CD14-positive monocyte (primary cell): Measurements from ENCODE around the gene CSNK2A2. TPM values are rescaled to one million over a fixed set of nuclear protein-coding genes. Genes with fewer than 3 reads are reported as not detected.
A peak's percentile ranks its signal among the peaks of the same experiment; 100 is the strongest.

Source experiments
- DNase-seq, 3 donors: peaks; one replicate each; pipeline ENCODE4 v3.0.0-alpha.2; 2011 to 2022
- H2AFZ ChIP-seq: 2 replicates; pipeline ENCODE4 v1.6.0; 2012; ENCODE audit warnings: mild to moderate bottlenecking, low read depth, low read length, inconsistent platforms; ENCODE audit not compliant: insufficient read depth, poor library complexity, severe bottlenecking
- H3K27ac ChIP-seq, 2 donors: 1 replicate in 1 of 2; 2 replicates in 1 of 2; pipeline ENCODE4 v1.5.1; 2012 to 2013; ENCODE audit warnings: low read length in 2 of 2, control low read depth in 1 of 2, inconsistent platforms in 1 of 2, low read depth in 1 of 2, mild to moderate bottlenecking in 1 of 2
- H3K27me3 ChIP-seq, 2 donors: one replicate each; pipeline versions ENCODE4 v1.6.0 to v1.6.1; 2011 to 2013; ENCODE audit warnings: low read length in 2 of 2; ENCODE audit not compliant: control insufficient read depth in 2 of 2, insufficient read depth in 2 of 2
- H3K36me3 ChIP-seq, 2 donors: replicated peaks in 1 of 2; 1 replicate in 1 of 2; 2 replicates in 1 of 2; pipeline versions ENCODE4 v1.5.1 to v1.6.1; 2012 to 2013; ENCODE audit warnings: low read length in 2 of 2, control low read depth in 1 of 2, inconsistent platforms in 1 of 2, mild to moderate bottlenecking in 1 of 2; ENCODE audit not compliant: insufficient read depth in 2 of 2, control insufficient read depth in 1 of 2
- H3K4me1 ChIP-seq, 2 donors: 1 replicate in 1 of 2; 2 replicates in 1 of 2; pipeline versions ENCODE4 v1.5.1 to v1.6.1; 2012 to 2013; ENCODE audit warnings: low read length in 2 of 2, control low read depth in 1 of 2, inconsistent platforms in 1 of 2, mild to moderate bottlenecking in 1 of 2, moderate library complexity in 1 of 2; ENCODE audit not compliant: insufficient read depth in 2 of 2, control insufficient read depth in 1 of 2
- H3K4me2 ChIP-seq: replicated peaks from 2 replicates; pipeline ENCODE3; 2012; ENCODE audit warnings: low read length, moderate library complexity, mild to moderate bottlenecking; ENCODE audit not compliant: poor library complexity, severe bottlenecking; ENCODE audit errors: extremely low read depth
- H3K4me3 ChIP-seq, 3 experiments: fragments of 200-600 bp in 1 of 3; sonication (generic) in 1 of 3; replicated peaks in 1 of 3; 1 replicate in 2 of 3; 2 replicates in 1 of 3; pipeline ENCODE4 v1.5.1; 2011 to 2013; ENCODE audit warnings: low read length in 3 of 3, mild to moderate bottlenecking in 3 of 3, control low read depth in 2 of 3, low read depth in 2 of 3, inconsistent platforms in 1 of 3, moderate library complexity in 1 of 3
- H3K79me2 ChIP-seq: 2 replicates; pipeline ENCODE4 v1.6.0; 2012; ENCODE audit warnings: mild to moderate bottlenecking, control low read depth, inconsistent platforms, low read length, moderate library complexity; ENCODE audit not compliant: insufficient read depth
- H3K9ac ChIP-seq: 2 replicates; pipeline ENCODE4 v1.6.0; 2017; ENCODE audit warnings: low read length, mild to moderate bottlenecking; ENCODE audit not compliant: insufficient read depth, poor library complexity, severe bottlenecking
- H3K9me3 ChIP-seq, 2 donors: replicated peaks in 1 of 2; 1 replicate in 1 of 2; 2 replicates in 1 of 2; pipeline versions ENCODE4 v1.5.1 to v1.6.1; 2012 to 2013; ENCODE audit warnings: low read length in 2 of 2, control low read depth in 1 of 2; ENCODE audit not compliant: control insufficient read depth in 1 of 2, insufficient read depth in 1 of 2
- H4K20me1 ChIP-seq: 2 replicates; pipeline ENCODE4 v1.6.0; 2012; ENCODE audit warnings: mild to moderate bottlenecking, low read length, control low read depth, moderate library complexity; ENCODE audit not compliant: insufficient read depth
- H3K27ac Mint-ChIP-seq, 7 donors: one replicate each; pipeline ENCODE4 v1.8.0; 2020; ENCODE audit warnings: mild to moderate bottlenecking in 7 of 7, mixed read lengths in 7 of 7, moderate library complexity in 6 of 7, inconsistent platforms in 2 of 7
- H3K27me3 Mint-ChIP-seq, 3 donors: one replicate each; pipeline ENCODE4 v1.8.0; 2021 to 2022; ENCODE audit warnings: low read depth in 3 of 3, mild to moderate bottlenecking in 3 of 3, mixed read lengths in 3 of 3, moderate library complexity in 3 of 3, inconsistent platforms in 1 of 3
- H3K36me3 Mint-ChIP-seq, 2 donors: one replicate each; pipeline ENCODE4 v1.8.0; 2020; ENCODE audit warnings: mixed read lengths in 2 of 2, inconsistent platforms in 1 of 2, mild to moderate bottlenecking in 1 of 2
- H3K4me1 Mint-ChIP-seq: one replicate; pipeline ENCODE4 v1.8.0; 2020; ENCODE audit warnings: mild to moderate bottlenecking, mixed read lengths
- H3K4me3 Mint-ChIP-seq, 2 donors: one replicate each; pipeline ENCODE4 v1.8.0; 2020; ENCODE audit warnings: mild to moderate bottlenecking in 2 of 2, mixed read lengths in 2 of 2, moderate library complexity in 1 of 2
- H3K9me3 Mint-ChIP-seq, 7 donors: one replicate each; pipeline ENCODE4 v1.8.0; 2020 to 2022; ENCODE audit warnings: mixed read lengths in 7 of 7, mild to moderate bottlenecking in 6 of 7, moderate library complexity in 6 of 7, inconsistent platforms in 2 of 7
- CTCF ChIP-seq: fragments of 200-600 bp; IDR thresholded peaks from one replicate; pipeline ENCODE4 v1.8.0; 2022; ENCODE audit warnings: antibody characterized with exemption, mild to moderate bottlenecking
- WGBS: methylation state at CpG from one replicate; pipeline ENCODE4 v1.1.5; 2013; ENCODE audit warnings: missing lambda C conversion rate; ENCODE audit not compliant: insufficient coverage; 5-methylcytosine and 5-hydroxymethylcytosine counted together
- intact Hi-C, 2 donors: fragments of 100-400 bp; cut with micrococcal nuclease; formaldehyde crosslinking; loops; one replicate each; pipeline versions ENCODE4 v1.15.0 to v1.15.1; 2023
- polyA plus RNA-seq, 3 donors: library from polyadenylated mRNA; depleted of rRNA in 1 of 3; unstranded in 2 of 3; stranded (reverse) in 1 of 3; fragments of 300-500 nt in 2 of 3; fragments of >200 nt in 1 of 3; fragmentation: Illumina TruSeq in 2 of 3; gene quantifications; 1 replicate in 2 of 3; 2 replicates in 1 of 3; pipeline ENCODE4 v1.2.3, GENCODE V29; 2012 to 2021

Gene CSNK2A2
- polyA plus RNA-seq, 3 donors, result 1.6 to 24.7 (median 9.2) TPM

- intact Hi-C loops, result loop anchor here (10.0 kb wide), 2 partner anchors 111 to 391 kb away; partner anchors contain the start of gene KATNB1 (in 1 of the 2)
- Histone ChIP-seq H3K4me1 (peaks cover 21 to 30% of the 10 kb centered on the region in 2 donors), H3K9me3 (no peaks in the 10 kb centered on the region), H3K36me3 (no peaks in the 10 kb centered on the region), H3K9ac (no peak overlapping the region), H3K27me3 (no peaks in the 10 kb centered on the region), H4K20me1 (peaks cover 56% of the 10 kb centered on the region), H3K4me2 (no peak overlapping the region), H3K27ac (no peak overlapping the region), H2AFZ (no peak overlapping the region), H3K79me2 (peaks cover 81% of the 10 kb centered on the region), H3K4me3 (no peak overlapping the region)
- H3K4me1 Mint-ChIP-seq, result peaks cover 40% of the 10 kb centered on the region
- H3K4me3 Mint-ChIP-seq, result no peak overlapping the region
- WGBS, result 80% methylated on average over 6 of the region's 10 CpGs
- no peaks in the 10 kb centered on the region for H3K27me3 Mint-ChIP-seq
- H3K9me3 Mint-ChIP-seq, result no peaks in the 10 kb centered on the region
- H3K27ac Mint-ChIP-seq, result peak overlapping the region in 6 of 7 donors; percentile 0 to 76 (median 43)
- no peak for TF ChIP-seq CTCF
- DNase-seq, result no peak
- H3K36me3 Mint-ChIP-seq, result peaks cover 0 to 3% of the 10 kb centered on the region in 2 donors
These were observed 72.0 kb downstream of the CSNK2A2 start for GRCh38 chr16:58125781-58126335.

GRCh38 chr16:58125041-58125440 is 72.9 kb downstream of the CSNK2A2 start:
- 100% methylated on average over 1 of the region's 4 CpGs for WGBS
- no peaks in the 10 kb centered on the region for H3K9me3 ChIP-seq
- H3K4me1 Mint-ChIP-seq, result peaks cover 40% of the 10 kb centered on the region
- H3K27me3 Mint-ChIP-seq, result no peaks in the 10 kb centered on the region
- intact Hi-C loops, result loop anchor here (10.0 kb wide), 2 partner anchors 110 to 390 kb away; partner anchors contain the start of gene KATNB1 (in 1 of the 2)
- no peaks in the 10 kb centered on the region for H3K27me3 ChIP-seq
- peaks cover 20 to 30% of the 10 kb centered on the region in 2 donors for H3K4me1 ChIP-seq
- no peak overlapping the region for H3K27ac Mint-ChIP-seq
- no peak overlapping the region for H2AFZ ChIP-seq
- peaks cover 0 to 3% of the 10 kb centered on the region in 2 donors for H3K36me3 Mint-ChIP-seq
- H3K27ac ChIP-seq, result no peak overlapping the region
- no peaks in the 10 kb centered on the region for H3K36me3 ChIP-seq
- no peak overlapping the region for H3K4me3 Mint-ChIP-seq
- no peak overlapping the region for H3K9ac ChIP-seq
- no peaks in the 10 kb centered on the region for H3K9me3 Mint-ChIP-seq
- H3K4me3 ChIP-seq, result no peak overlapping the region
- H4K20me1 ChIP-seq, result peaks cover 64% of the 10 kb centered on the region
- DNase-seq, result no peak
- H3K4me2 ChIP-seq, result no peak overlapping the region
- H3K79me2 ChIP-seq, result peaks cover 89% of the 10 kb centered on the region
- no peak for TF ChIP-seq CTCF
